AG04450 (cell line): ENCODE measurements around the gene ABCA10. TPM values are rescaled to one million over a fixed set of nuclear protein-coding genes. Genes with fewer than 3 reads are reported as not detected.

Experiments
- CTCF ChIA-PET: fragments of 300-600, 350-600 bp; formaldehyde crosslinking; extraction: SDS; loops from one replicate; lab custom pipeline; 2022; ENCODE audit warnings: antibody characterized with exemption, inconsistent platforms; lab: Charles Lee
- POLR2A ChIA-PET: fragments of 350-600 bp; formaldehyde crosslinking; extraction: SDS; loops from one replicate; lab custom pipeline; 2021; ENCODE audit warnings: antibody characterized with exemption, inconsistent platforms; lab: Yijun Ruan, JAX
- DNase-seq: peaks from one replicate; pipeline ENCODE4 v3.0.0-alpha.2; 2011; ENCODE audit warnings: low read depth, low spot score
- H3K27ac ChIP-seq: one replicate; pipeline ENCODE4 v1.5.1; 2012; ENCODE audit warnings: low read depth, low read length, control low read depth
- H3K27me3 ChIP-seq: one replicate; pipeline ENCODE4 v1.6.0; 2012; ENCODE audit warnings: low read length; ENCODE audit not compliant: control insufficient read depth, insufficient read depth
- H3K4me3 ChIP-seq: 2 replicates; pipeline ENCODE4 v1.5.1; 2011; ENCODE audit warnings: mild to moderate bottlenecking, low read depth, low read length, control low read depth
- H3K9me3 ChIP-seq: 2 replicates; pipeline ENCODE4 v1.5.1; 2012; ENCODE audit warnings: low read length; ENCODE audit not compliant: control insufficient read depth, insufficient read depth
- CTCF ChIP-seq: IDR thresholded peaks from 2 replicates; pipeline ENCODE4 v1.5.1; 2011; ENCODE audit warnings: low read depth, low read length, control low read depth, inconsistent platforms
- polyA plus RNA-seq: library from polyadenylated mRNA; depleted of rRNA; stranded (reverse); fragments of >200 nt; gene quantifications from 2 replicates; pipeline ENCODE4 v1.2.3, GENCODE V29; 2011

Gene ABCA10
- polyA plus RNA-seq, 1 experiment, result 0.58 TPM

GRCh38 chr17:69130627-69131296 lies 97.9 kb downstream of the ABCA10 start:
- no peak for DNase-seq
- CTCF ChIA-PET, result no interaction called here
- no peaks in the 10 kb centered on the region for H3K27me3 ChIP-seq
- POLR2A ChIA-PET, result no interaction called here
- H3K4me3 ChIP-seq, result no peak overlapping the region
- no peaks in the 10 kb centered on the region for H3K9me3 ChIP-seq
- H3K27ac ChIP-seq, result no peak overlapping the region
- no peak for TF ChIP-seq CTCF

- Histone ChIP-seq H3K27ac (no peak overlapping the region), H3K4me3 (no peak overlapping the region), H3K9me3 (no peaks in the 10 kb centered on the region), H3K27me3 (no peaks in the 10 kb centered on the region)
- no peak for DNase-seq
- TF ChIP-seq CTCF, result no peak
- POLR2A ChIA-PET, result interaction anchor here (0.7 kb wide), 1 partner anchor 48 kb away, joined by 3 read pairs; no protein-coding TSS in a partner anchor
- CTCF ChIA-PET, result no interaction called here
Observed at GRCh38 chr17:69123626-69124025, 105.0 kb downstream of the ABCA10 start.

GRCh38 chr17:69122065-69122464 lies 106.6 kb downstream of the ABCA10 start:
- ChIA-PET CTCF (interaction anchor here (0.6 to 1.5 kb wide), 3 partner anchors 11 to 61 kb away, joined by 3 to 4 read pairs (median 3); no protein-coding TSS in a partner anchor), POLR2A (no interaction called here)
- Histone ChIP-seq H3K9me3 (no peaks in the 10 kb centered on the region), H3K27me3 (no peaks in the 10 kb centered on the region), H3K4me3 (no peak overlapping the region), H3K27ac (no peak overlapping the region)
- no peak for DNase-seq
- TF ChIP-seq CTCF, result no peak

DNA sequence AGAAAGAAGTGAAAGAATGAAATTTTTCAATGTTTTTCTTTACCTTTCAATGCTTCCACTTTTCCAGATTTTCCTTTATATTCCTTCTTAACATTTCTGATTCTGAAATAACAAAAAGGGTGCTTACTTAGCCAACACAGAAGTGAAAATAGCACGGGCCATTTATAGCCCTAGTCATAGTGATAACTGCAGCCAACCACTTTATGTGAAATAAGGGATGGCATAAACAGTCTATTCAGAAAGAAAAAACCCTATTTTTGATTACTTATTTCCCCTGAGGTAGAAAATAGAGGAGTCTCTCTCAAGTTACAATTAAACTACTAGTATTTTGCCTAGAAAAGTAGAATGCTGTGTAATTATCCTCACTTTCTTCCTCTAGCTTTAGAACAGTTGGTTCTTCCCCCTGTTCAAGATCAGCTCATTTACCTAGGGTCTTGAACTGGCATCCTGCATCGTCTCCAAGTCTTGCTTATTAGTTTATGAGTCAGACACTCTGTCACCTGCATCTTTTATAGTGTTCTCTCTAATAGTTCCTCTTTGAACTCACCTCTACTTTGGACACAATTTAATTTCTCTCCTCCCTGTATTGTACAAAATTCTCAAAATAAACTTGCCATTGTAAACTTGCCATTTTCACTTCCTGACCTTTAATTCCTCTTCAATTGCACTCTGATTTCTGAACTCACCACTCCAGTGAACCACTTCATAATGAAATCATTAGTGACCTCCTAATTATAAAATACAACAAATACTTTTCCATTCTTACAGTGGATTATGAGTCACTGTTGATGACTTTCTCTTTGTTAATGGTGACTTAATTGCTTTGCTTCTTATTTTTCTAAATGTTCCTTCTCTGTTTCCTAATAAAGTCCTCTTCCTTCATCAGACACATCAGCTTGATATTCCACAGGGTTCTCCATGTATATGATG lies 110.5 kb downstream of the ABCA10 start:
- ChIA-PET CTCF (no interaction called here), POLR2A (no interaction called here)
- no peak overlapping the region for H3K27ac ChIP-seq
- H3K9me3 ChIP-seq, result no peaks in the 10 kb centered on the region
- H3K4me3 ChIP-seq, result no peak overlapping the region
- no peaks in the 10 kb centered on the region for H3K27me3 ChIP-seq
- no peak for TF ChIP-seq CTCF
- no peak for DNase-seq

DNA sequence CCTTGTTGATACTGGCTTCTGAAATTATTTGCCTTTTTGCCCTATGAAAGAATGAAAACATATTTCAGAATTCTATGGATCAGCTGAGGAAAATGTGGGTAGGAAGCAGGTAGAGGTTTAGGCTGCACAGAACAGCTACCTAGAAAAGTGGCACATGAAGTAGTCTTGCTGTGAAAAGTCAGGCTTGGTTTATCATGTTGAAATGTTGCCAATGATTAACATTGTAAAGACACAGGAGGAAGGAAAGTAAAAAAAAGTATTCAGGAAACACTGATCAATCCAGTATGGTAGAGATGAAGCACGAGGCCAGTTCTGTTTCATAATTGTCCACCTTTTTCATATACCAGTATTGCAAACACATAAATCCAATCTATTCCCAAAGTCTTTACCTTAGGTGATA lies 116.8 kb downstream of the ABCA10 start:
- Histone ChIP-seq H3K9me3 (no peaks in the 10 kb centered on the region), H3K4me3 (no peak overlapping the region), H3K27me3 (no peaks in the 10 kb centered on the region), H3K27ac (no peak overlapping the region)
- POLR2A ChIA-PET, result no interaction called here
- no peak for DNase-seq
- TF ChIP-seq CTCF, result no peak
- CTCF ChIA-PET, result no interaction called here
